GM12874 (cell line): ENCODE results near the gene ADGRV1.

Source experiments
- TF ChIP-seq, protein P1 (sequence below): IDR thresholded peaks from 2 replicates; pipeline ENCODE4 v1.5.1; 2011; ENCODE audit warnings: low read depth, mild to moderate bottlenecking, control low read depth, low read length, moderate library complexity; ENCODE audit not compliant: insufficient read depth

The ADGRV1 gene

DNA sequence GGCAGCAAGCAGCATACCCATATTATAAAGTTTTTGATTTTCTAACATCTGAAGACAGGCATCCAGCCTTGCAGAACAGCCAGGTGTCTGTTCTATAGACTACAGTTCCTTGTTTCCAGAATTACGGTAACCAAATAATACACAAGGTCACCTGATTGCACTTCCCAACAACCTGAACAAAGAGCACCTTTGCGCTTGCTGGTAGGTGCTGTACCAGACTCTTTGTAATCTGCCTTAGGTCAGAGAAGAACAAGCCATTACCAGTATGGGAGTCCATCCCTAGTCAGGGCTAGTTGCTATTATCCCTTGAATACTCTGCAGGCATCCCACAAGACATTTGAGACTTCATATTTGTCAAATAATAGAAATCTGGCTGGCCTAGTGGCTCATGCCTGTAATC, 568.3 kb downstream of the ADGRV1 start:
- TF ChIP-seq, protein P1, sequence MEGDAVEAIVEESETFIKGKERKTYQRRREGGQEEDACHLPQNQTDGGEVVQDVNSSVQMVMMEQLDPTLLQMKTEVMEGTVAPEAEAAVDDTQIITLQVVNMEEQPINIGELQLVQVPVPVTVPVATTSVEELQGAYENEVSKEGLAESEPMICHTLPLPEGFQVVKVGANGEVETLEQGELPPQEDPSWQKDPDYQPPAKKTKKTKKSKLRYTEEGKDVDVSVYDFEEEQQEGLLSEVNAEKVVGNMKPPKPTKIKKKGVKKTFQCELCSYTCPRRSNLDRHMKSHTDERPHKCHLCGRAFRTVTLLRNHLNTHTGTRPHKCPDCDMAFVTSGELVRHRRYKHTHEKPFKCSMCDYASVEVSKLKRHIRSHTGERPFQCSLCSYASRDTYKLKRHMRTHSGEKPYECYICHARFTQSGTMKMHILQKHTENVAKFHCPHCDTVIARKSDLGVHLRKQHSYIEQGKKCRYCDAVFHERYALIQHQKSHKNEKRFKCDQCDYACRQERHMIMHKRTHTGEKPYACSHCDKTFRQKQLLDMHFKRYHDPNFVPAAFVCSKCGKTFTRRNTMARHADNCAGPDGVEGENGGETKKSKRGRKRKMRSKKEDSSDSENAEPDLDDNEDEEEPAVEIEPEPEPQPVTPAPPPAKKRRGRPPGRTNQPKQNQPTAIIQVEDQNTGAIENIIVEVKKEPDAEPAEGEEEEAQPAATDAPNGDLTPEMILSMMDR, result no peak

DNA sequence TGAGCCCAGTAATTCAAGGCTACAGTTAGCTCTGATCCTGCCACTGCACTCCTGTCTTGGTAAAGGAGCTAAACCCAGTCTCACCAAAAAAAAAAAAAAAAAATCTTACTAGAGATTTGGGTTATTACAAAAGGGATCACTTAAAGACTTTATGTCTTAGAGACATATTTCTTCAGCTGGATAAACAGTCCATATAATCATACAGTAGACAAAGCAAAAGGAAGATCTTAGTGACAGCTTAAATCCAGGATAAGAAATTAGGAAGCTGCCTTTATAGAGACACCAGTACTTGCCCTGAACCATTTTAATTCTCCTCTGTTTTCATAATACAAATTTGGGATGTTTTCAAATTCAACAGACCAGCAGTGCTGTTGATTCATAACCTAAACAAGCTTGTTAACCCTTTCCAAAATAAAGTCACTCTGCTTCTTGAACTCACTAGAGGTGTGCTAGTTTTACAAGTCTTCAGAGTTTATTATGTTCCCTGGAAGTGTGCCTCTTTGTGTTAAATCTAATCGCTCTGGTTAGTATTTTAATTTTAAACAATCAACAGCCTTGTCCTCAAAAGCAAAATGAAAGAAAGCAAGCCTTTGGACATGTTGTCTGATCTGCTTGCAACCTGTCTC, 569.0 kb downstream of the ADGRV1 start:
- TF ChIP-seq, protein P1, result no peak

DNA sequence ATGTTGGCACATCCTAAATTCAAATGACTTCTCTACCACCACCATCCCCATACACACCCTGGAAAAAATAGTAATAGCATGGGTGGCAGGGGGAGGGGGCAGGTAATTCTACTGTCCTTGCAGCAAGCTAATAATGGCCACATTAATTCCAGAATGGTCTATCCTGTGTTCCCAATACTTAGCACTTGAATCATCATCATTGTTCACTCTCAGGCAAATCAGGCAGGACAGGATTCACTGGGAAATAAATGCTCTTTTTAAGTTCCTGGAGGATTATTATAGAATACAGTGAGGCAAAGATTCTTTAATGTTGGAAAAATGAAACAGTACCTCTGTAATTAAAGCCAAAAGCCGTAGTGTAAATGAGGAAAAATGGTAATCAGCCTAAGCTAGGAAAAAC, 570.0 kb downstream of the ADGRV1 start:
- TF ChIP-seq, protein P1, result no peak

DNA sequence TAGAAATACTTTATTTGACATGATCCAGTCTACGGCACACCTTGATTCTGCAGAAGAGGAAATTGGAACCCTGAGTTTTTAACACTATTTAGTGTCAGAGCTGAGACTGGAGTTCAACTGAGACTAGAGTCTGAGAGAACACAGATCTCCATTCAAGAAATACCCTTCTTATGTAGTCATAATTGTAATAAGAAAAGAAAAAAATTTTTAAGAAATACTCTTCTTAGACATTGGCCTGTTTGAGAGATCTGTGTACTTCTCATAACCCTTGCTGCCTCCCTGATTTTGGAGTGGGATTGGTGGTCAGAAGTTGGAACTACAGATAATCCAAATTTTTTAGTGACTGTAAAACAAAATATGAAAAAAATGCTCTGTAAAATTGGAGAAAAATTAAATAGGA, 571.2 kb downstream of the ADGRV1 start:
- TF ChIP-seq, protein P1, result no peak

DNA sequence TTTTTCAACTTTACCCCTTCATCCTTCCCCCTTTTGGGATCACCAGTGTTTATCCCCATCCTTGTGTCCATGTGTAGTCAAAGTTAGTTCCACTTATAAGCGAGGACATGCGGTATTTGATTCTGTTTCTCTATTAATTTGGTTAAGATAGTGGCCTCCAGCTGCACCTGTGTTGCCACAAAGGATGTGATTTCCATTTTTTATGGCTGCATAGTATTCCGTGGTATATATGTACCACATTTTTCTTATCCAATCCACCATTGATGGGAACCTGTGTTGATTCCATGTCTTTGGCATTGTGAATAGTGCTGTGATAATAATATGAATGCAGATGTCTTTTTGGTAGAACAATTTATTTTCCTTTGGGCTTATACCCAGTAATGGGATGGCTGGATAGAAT, 572.2 kb downstream of the ADGRV1 start:
- TF ChIP-seq, protein P1, result no peak

DNA sequence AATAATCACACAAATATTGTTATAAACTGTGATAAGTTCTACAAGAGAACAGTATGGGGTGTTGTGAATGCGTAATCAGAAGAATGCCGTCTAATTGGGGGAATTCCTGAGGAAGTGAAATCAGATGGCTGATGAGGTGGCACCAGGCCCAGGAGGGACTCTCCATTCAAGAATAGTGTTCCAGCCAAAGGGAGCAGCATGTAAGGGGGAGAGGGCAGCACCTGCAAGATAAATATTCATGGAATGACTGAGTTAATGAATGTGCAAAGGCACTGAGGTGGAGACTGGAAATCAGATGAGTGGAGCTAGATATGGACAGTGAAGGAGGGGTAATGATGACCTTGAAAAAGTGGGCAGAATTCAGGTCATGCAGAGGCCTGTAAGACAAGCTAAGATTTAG, 574.0 kb downstream of the ADGRV1 start:
- TF ChIP-seq, protein P1, result no peak

DNA sequence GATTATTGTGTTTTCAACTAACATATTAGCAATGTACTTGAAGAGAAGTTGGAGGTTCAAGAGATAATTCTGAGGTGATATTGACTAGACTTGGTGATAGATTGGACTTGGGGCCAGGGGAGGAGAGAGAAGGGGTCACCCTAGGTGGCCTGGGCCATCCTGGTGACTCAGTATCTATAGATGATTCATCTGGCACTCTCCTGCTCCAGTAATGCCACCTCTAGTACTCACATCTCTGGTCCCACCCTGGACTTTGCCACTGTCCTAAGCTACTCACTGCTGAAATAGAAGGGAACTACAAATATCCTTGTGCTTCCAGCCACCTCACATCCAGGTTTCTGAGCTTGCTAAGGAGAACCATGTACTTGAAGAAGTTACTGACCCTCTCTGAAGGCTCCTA, 574.6 kb downstream of the ADGRV1 start:
- TF ChIP-seq, protein P1, result no peak
